Fibroblast of lung (primary cell): ENCODE measurements around the gene STPG3. TPM values are rescaled to one million over a fixed set of nuclear protein-coding genes. Genes with fewer than 3 reads are reported as not detected.

Experiments used
- DNase-seq, 2 donors: peaks; one replicate each; pipeline versions ENCODE4 v3.0.0 to v3.0.0-alpha.2; 2010; ENCODE audit warnings: low read depth in 2 of 2
- H2AFZ ChIP-seq: 2 replicates; pipeline ENCODE4 v1.5.1; 2012; ENCODE audit warnings: low read length, control low read depth, inconsistent platforms
- H3K27ac ChIP-seq: 2 replicates; pipeline ENCODE4 v1.5.1; 2011; ENCODE audit warnings: low read length, control low read depth; ENCODE audit not compliant: insufficient read depth
- H3K27me3 ChIP-seq: 2 replicates; pipeline ENCODE4 v1.5.1; 2011; ENCODE audit warnings: mild to moderate bottlenecking, low read length; ENCODE audit not compliant: control insufficient read depth, insufficient read depth
- H3K36me3 ChIP-seq: 2 replicates; pipeline ENCODE4 v1.5.1; 2011; ENCODE audit warnings: low read length; ENCODE audit not compliant: control insufficient read depth, insufficient read depth
- H3K4me1 ChIP-seq: 2 replicates; pipeline ENCODE4 v1.5.1; 2011; ENCODE audit warnings: low read length; ENCODE audit not compliant: control insufficient read depth, insufficient read depth; ENCODE audit errors: extremely low read depth
- H3K4me2 ChIP-seq: 2 replicates; pipeline ENCODE4 v1.5.1; 2011; ENCODE audit warnings: low read length, control low read depth; ENCODE audit not compliant: insufficient read depth; ENCODE audit errors: extremely low read depth
- H3K4me3 ChIP-seq, 4 experiments: fragments of 200-600 bp in 1 of 4; sonication (generic) in 1 of 4; replicated peaks in 1 of 4; 2 replicates each; pipeline ENCODE4 v1.5.1; 2011 to 2016; ENCODE audit warnings: low read length in 4 of 4, low read depth in 3 of 4, mild to moderate bottlenecking in 3 of 4, control low read depth in 2 of 4, inconsistent platforms in 1 of 4, mixed read lengths in 1 of 4; ENCODE audit not compliant: insufficient read depth in 1 of 4; ENCODE audit errors: control extremely low read depth in 1 of 4
- H3K79me2 ChIP-seq: 2 replicates; pipeline ENCODE4 v1.5.1; 2012; ENCODE audit warnings: mild to moderate bottlenecking, low read length, inconsistent platforms; ENCODE audit not compliant: control insufficient read depth, insufficient read depth
- H3K9ac ChIP-seq: 2 replicates; pipeline ENCODE4 v1.5.1; 2011; ENCODE audit warnings: mild to moderate bottlenecking, low read length, control low read depth; ENCODE audit not compliant: insufficient read depth
- H3K9me3 ChIP-seq: 2 replicates; pipeline ENCODE4 v1.5.1; 2012; ENCODE audit warnings: low read depth, low read length; ENCODE audit not compliant: control insufficient read depth, insufficient read depth
- H4K20me1 ChIP-seq: 2 replicates; pipeline ENCODE4 v1.5.1; 2011; ENCODE audit warnings: low read length; ENCODE audit not compliant: control insufficient read depth, insufficient read depth; ENCODE audit errors: extremely low read depth
- CTCF ChIP-seq, 2 donors: IDR thresholded peaks in 1 of 2; conservative IDR thresholded peaks in 1 of 2; 1 replicate in 1 of 2; 2 replicates in 1 of 2; pipeline ENCODE4 v1.5.1; 2011 to 2012; ENCODE audit warnings: low read length in 2 of 2, control low read depth in 1 of 2, inconsistent platforms in 1 of 2, low read depth in 1 of 2, mild to moderate bottlenecking in 1 of 2
- EZH2 ChIP-seq: IDR thresholded peaks from 2 replicates; pipeline ENCODE4 v1.5.1; 2012; ENCODE audit warnings: low read length, control low read depth, mild to moderate bottlenecking; ENCODE audit errors: missing control alignments
- polyA plus RNA-seq, 2 donors: library from polyadenylated mRNA; depleted of rRNA in 1 of 2; stranded (reverse) in 1 of 2; unstranded in 1 of 2; fragments of >200 nt; gene quantifications; 2 replicates each; pipeline ENCODE4 v1.2.1, GENCODE V29; 2011 to 2012; ENCODE audit warnings: missing spikeins in 1 of 2
- total RNA-seq: library from RNA; depleted of rRNA; stranded (reverse); fragments of >200 nt; gene quantifications from 2 replicates; pipeline ENCODE4 v1.2.1, GENCODE V29; 2014

Gene STPG3
- total and polyA plus RNA-seq, 2 donors (not counting 1 experiment from before 2014, with no cell fraction given) = not detected

- H3K9me3 ChIP-seq = no peaks in the 10 kb centered on the region
- H2AFZ ChIP-seq = peak within 1 kb of the TSS; percentile 16
- peak within 1 kb of the TSS; percentile 96 for H3K4me2 ChIP-seq
- H3K4me1 ChIP-seq = peaks cover 6% of the 10 kb centered on the region
- no peaks in the 10 kb centered on the region for H3K27me3 ChIP-seq
- DNase-seq = peak; percentile 100
- H4K20me1 ChIP-seq = no peaks in the 10 kb centered on the region
- no peak for TF ChIP-seq EZH2
- TF ChIP-seq CTCF (conservative IDR thresholded peaks at IDR 0.05 in 1 of 2, IDR thresholded peaks at IDR 0.05 in 1 of 2; ENCODE audit: low read depth in 1 of 2, low read length in 2 of 2) = no peak
- H3K79me2 ChIP-seq = peaks cover 38% of the 10 kb centered on the region
- peak within 1 kb of the TSS; percentile 95 for H3K27ac ChIP-seq
- H3K36me3 ChIP-seq = peaks cover 18% of the 10 kb centered on the region
- peak within 1 kb of the TSS; percentile 89 for H3K9ac ChIP-seq
- H3K4me3 ChIP-seq = peak within 1 kb of the TSS; percentile 72 to 98 (median 88)
Measured at GRCh38 chr9:137240841-137241489, 10.1 kb upstream of the STPG3 start, which contains the start of gene TUBB4B. TSS of gene TUBB4B (plus strand) at chr9:137241287. CDS start at chr9:137241361, 74 bp downstream.

GRCh38 chr9:137241490-137242268, 9.4 kb upstream of the STPG3 start:
- peaks cover 18% of the 10 kb centered on the region for H3K36me3 ChIP-seq
- H3K79me2 ChIP-seq = peaks cover 38% of the 10 kb centered on the region
- H3K9me3 ChIP-seq = no peaks in the 10 kb centered on the region
- H3K4me3 ChIP-seq = peak overlapping the region; percentile 72 to 98 (median 88)
- peak overlapping the region; percentile 82 for H3K27ac ChIP-seq
- no peak overlapping the region for H2AFZ ChIP-seq
- H3K27me3 ChIP-seq = no peaks in the 10 kb centered on the region
- peak overlapping the region; percentile 84 for H3K9ac ChIP-seq
- peak; percentile 37 for DNase-seq
- H3K4me1 ChIP-seq = peaks cover 6% of the 10 kb centered on the region
- TF ChIP-seq EZH2 (no peak), CTCF (conservative IDR thresholded peaks at IDR 0.05 in 1 of 2, IDR thresholded peaks at IDR 0.05 in 1 of 2; ENCODE audit: low read depth in 1 of 2, low read length in 2 of 2) (no peak)
- H3K4me2 ChIP-seq = peak overlapping the region; percentile 84
- no peaks in the 10 kb centered on the region for H4K20me1 ChIP-seq
